Right lobe of liver (tissue), 6 donors: Measurements from ENCODE around the gene ZNF701. TPM values are rescaled to one million over a fixed set of nuclear protein-coding genes. Genes with fewer than 3 reads are reported as not detected.
"Not testable (repeated sequence)": the region's sequence is repeated elsewhere in the genome, so short reads cannot be mapped to it uniquely, and the experiment has no call there.

ENCODE experiments used
- ATAC-seq, 4 donors: fragments of 200-7000 bp; cut with Tn5 transposase; one replicate each; pipeline ENCODE4 v1.9.1; 2020; ENCODE audit warnings: mild to moderate bottlenecking in 4 of 4, moderate library complexity in 4 of 4
- DNase-seq, 3 donors: peaks; one replicate each; pipeline ENCODE4 v3.0.0-alpha.2; 2020
- H3K27ac ChIP-seq, 3 donors: fragments of 200-600 bp; one replicate each; pipeline ENCODE4 v1.8.0; 2022
- H3K27me3 ChIP-seq, 2 donors: fragments of 200-600 bp; one replicate each; pipeline ENCODE4 v1.8.0; 2022
- H3K36me3 ChIP-seq, 4 donors: fragments of 200-600 bp; sonication (generic) in 1 of 4; one replicate each; pipeline versions ENCODE4 v1.5.1 to v1.8.0; 2017 to 2022; ENCODE audit warnings: control low read depth in 1 of 4
- H3K4me1 ChIP-seq, 4 donors: fragments of 200-600 bp; sonication (generic) in 1 of 4; one replicate each; pipeline versions ENCODE4 v1.5.1 to v1.8.0; 2017 to 2022; ENCODE audit warnings: control low read depth in 1 of 4
- H3K4me3 ChIP-seq, 3 donors: fragments of 200-600 bp; one replicate each; pipeline ENCODE4 v1.8.0; 2022
- H3K9me3 ChIP-seq, 4 donors: fragments of 200-600 bp; sonication (generic) in 1 of 4; one replicate each; pipeline versions ENCODE4 v1.5.1 to v1.8.0; 2017 to 2022; ENCODE audit warnings: control low read depth in 1 of 4
- CTCF ChIP-seq, 4 donors: fragments of 200-600 bp in 3 of 4; fragments of 450-650 bp in 1 of 4; IDR thresholded peaks; one replicate each; pipeline versions ENCODE4 v1.5.1 to v1.8.0; 2016 to 2022; ENCODE audit warnings: antibody characterized with exemption in 4 of 4, mild to moderate bottlenecking in 2 of 4
- POLR2A ChIP-seq: fragments of 450-650 bp; IDR thresholded peaks from one replicate; pipeline ENCODE4 v1.6.1; 2017; ENCODE audit warnings: antibody characterized with exemption, mild to moderate bottlenecking
- WGBS: methylation state at CpG from one replicate; pipeline ENCODE4 v1.1.6; 2018; ENCODE audit warnings: low coverage, low lambda C conversion rate; ENCODE audit not compliant: insufficient coverage; ENCODE audit errors: missing lambda C conversion rate; 5-methylcytosine and 5-hydroxymethylcytosine counted together
- intact Hi-C, 2 donors: fragments of 100-400 bp; cut with DNase I; formaldehyde crosslinking; loops; one replicate each; pipeline versions ENCODE4 v1.11.2 to v1.14.1; 2022
- total RNA-seq, 6 experiments: library from RNA; depleted of rRNA in 2 of 6; stranded (reverse); fragments of >200 nt in 2 of 6; fragmentation: NEBNext Ultra II Directional in 3 of 6; extraction: Animal tissue kit (Norgen Biotek cat#: 25700) in 3 of 6; gene quantifications; one replicate each; pipeline versions ENCODE4 v1.1.0 to v1.2.4, GENCODE V29; 2016 to 2023
- donor health status: DM: no; HTN: yes; CAD: no.
- donor health status: DM: no; HTN: no; CAD: no.
- donor health status: DM: no; HTN: no; CAD: no.
- donor health status: DM: no; HTN: yes; CAD: no.
- donor health status: DM: no; HTN: yes; CAD: no.

The ZNF701 gene
- total RNA-seq, 6 experiments from 2014 or later, result 2.5 to 6.4 (median 4.0) TPM

DNA sequence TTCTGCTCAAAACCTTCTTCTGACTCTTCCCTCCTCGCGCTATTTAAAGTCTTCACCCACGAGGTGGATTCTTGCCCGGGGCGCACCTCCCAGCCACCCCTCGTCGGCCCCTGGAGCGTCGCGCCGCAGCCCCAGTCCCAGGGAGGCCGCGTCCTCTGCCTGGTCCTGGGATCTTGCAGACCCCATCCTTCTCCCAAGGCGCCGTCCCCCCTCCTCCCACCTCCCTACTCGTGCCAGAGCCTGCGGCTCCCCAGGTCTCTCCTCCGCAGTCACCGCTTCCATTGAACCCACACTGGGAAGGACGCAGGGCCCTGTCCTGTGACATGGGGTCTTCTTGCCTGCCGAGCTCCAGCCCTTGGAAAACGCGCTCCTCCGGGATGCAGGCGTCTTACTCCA is 42.1 kb upstream of the ZNF701 start:
- Histone ChIP-seq H3K27ac (peak overlapping the region; percentile 49 to 80 (median 63)), H3K4me3 (peak overlapping the region; percentile 60 to 87 (median 74)), H3K27me3 (no peaks in the 10 kb centered on the region), H3K4me1 (no peaks in the 10 kb centered on the region), H3K9me3 (no peaks in the 10 kb centered on the region), H3K36me3 (peaks cover 0 to 2% (median 0%) of the 10 kb centered on the region in 4 donors)
- TF ChIP-seq POLR2A (no peak), CTCF (IDR thresholded peaks at IDR 0.05) (no peak)
- ATAC-seq (peak; percentile 19 to 31 (median 24)), DNase-seq (peak; percentile 26 to 55 (median 46))
- 3% methylated on average over 15 of the region's 25 CpGs for WGBS
- intact Hi-C loops, result no loop called here

- DNase-seq, result no peak
Observed at GRCh38 chr19:52532480-52532879, 37.6 kb upstream of the ZNF701 start.

GRCh38 chr19:52533901-52534300 is 36.2 kb upstream of the ZNF701 start:
- no peaks in the 10 kb centered on the region for H3K4me1 ChIP-seq
- 40% methylated on average over 2 of the region's 5 CpGs for WGBS
- H3K27ac ChIP-seq, result no peak overlapping the region
- no peaks in the 10 kb centered on the region for H3K27me3 ChIP-seq
- peaks cover 0 to 9% (median 0%) of the 10 kb centered on the region in 4 donors for H3K36me3 ChIP-seq
- H3K9me3 ChIP-seq, result no peaks in the 10 kb centered on the region
- intact Hi-C loops, result no loop called here
- H3K4me3 ChIP-seq, result no peak overlapping the region
- TF ChIP-seq CTCF (IDR thresholded peaks at IDR 0.05) (no peak), POLR2A (no peak)
- ATAC-seq (no peak), DNase-seq (no peak)

More at GRCh38 chr19:52532480-52532879, 37.6 kb upstream of the ZNF701 start:
- intact Hi-C loops, result no loop called here
- Histone ChIP-seq H3K27me3 (no peaks in the 10 kb centered on the region), H3K4me1 (no peaks in the 10 kb centered on the region), H3K27ac (no peak overlapping the region), H3K36me3 (peaks cover 0 to 9% (median 0%) of the 10 kb centered on the region in 4 donors), H3K4me3 (no peak overlapping the region), H3K9me3 (no peaks in the 10 kb centered on the region)
- no peak for ATAC-seq
- 75% methylated on average over 1 of the region's 2 CpGs for WGBS
- TF ChIP-seq CTCF (IDR thresholded peaks at IDR 0.05), result no peak
- TF ChIP-seq POLR2A, result no peak

GRCh38 chr19:52535385-52535770 is 34.7 kb upstream of the ZNF701 start:
- WGBS, result 13% methylated on average over 6 of the region's 15 CpGs
- H3K27me3 ChIP-seq, H3K4me1 ChIP-seq, H3K9me3 ChIP-seq, H3K36me3 ChIP-seq, H3K27ac ChIP-seq, ATAC-seq, intact Hi-C loops: not testable (repeated sequence)
- DNase-seq, result peak in 1 of 3 donors; percentile 22
- peak overlapping the region; percentile 23 to 37 (median 32) for H3K4me3 ChIP-seq

- Histone ChIP-seq H3K27me3 (no peaks in the 10 kb centered on the region), H3K4me1 (no peaks in the 10 kb centered on the region), H3K36me3 (peaks cover 0 to 9% (median 0%) of the 10 kb centered on the region in 4 donors), H3K27ac (no peak overlapping the region), H3K4me3 (peak overlapping the region; percentile 23 to 37 (median 32)), H3K9me3 (no peaks in the 10 kb centered on the region)
- peak; percentile 70 to 77 (median 76) for DNase-seq
- peak; percentile 84 to 97 (median 91) for ATAC-seq
- TF ChIP-seq POLR2A (no peak), CTCF (IDR thresholded peaks at IDR 0.05) (no peak)
- 44% methylated on average over 18 of the region's 50 CpGs for whole genome bisulfite sequencing
- intact Hi-C loops, result no loop called here
Observed at GRCh38 chr19:52535771-52536447, 34.2 kb upstream of the ZNF701 start.
